Ovary (tissue), 9 donors: Measurements from ENCODE around the gene NUP210. TPM values are rescaled to one million over a fixed set of nuclear protein-coding genes. Genes with fewer than 3 reads are reported as not detected.

Source experiments
- DNase-seq, 5 donors: peaks; one replicate each; pipeline ENCODE4 v3.0.0-alpha.2; 2019 to 2020
- H3K27ac ChIP-seq, 2 donors: fragments of 200-600 bp; one replicate each; pipeline versions ENCODE4 v1.5.1 to v1.8.0; 2019 to 2022
- H3K27me3 ChIP-seq: fragments of 200-600 bp; one replicate; pipeline ENCODE4 v1.8.0; 2022
- H3K36me3 ChIP-seq: fragments of 200-600 bp; sonication (generic); one replicate; pipeline ENCODE4 v1.5.1; 2019
- H3K4me1 ChIP-seq: one replicate; pipeline ENCODE4 v1.8.1; 2013; ENCODE audit warnings: mild to moderate bottlenecking, moderate library complexity; ENCODE audit not compliant: insufficient read depth
- H3K4me3 ChIP-seq: fragments of 200-600 bp; sonication (generic); one replicate; pipeline ENCODE4 v1.5.1; 2017
- H3K9me3 ChIP-seq, 2 donors: fragments of 200-600 bp in 1 of 2; sonication (generic) in 1 of 2; one replicate each; pipeline versions ENCODE4 v1.5.1 to v1.8.1; 2013 to 2019; ENCODE audit warnings: mild to moderate bottlenecking in 1 of 2, moderate library complexity in 1 of 2
- CTCF ChIP-seq, 3 donors: fragments of 450-650 bp in 2 of 3; fragments of 200-600 bp in 1 of 3; IDR thresholded peaks; one replicate each; pipeline versions ENCODE4 v1.5.1 to v1.8.0; 2016 to 2022; ENCODE audit warnings: antibody characterized with exemption in 3 of 3, mild to moderate bottlenecking in 1 of 3
- EP300 ChIP-seq: sonication (generic); formaldehyde crosslinking; IDR thresholded peaks from one replicate; pipeline ENCODE4 v1.6.1; 2017; ENCODE audit warnings: antibody characterized with exemption
- POLR2A ChIP-seq: fragments of 450-650 bp; IDR thresholded peaks from one replicate; pipeline ENCODE4 v1.6.1; 2017; ENCODE audit warnings: antibody characterized with exemption, mild to moderate bottlenecking, moderate library complexity
- WGBS, 3 donors: extraction: QIAGEN DNeasy Blood & Tissue Kit in 1 of 3; methylation state at CpG; one replicate each; pipeline versions ENCODE4 v1.1.5 to v1.1.7; 2013 to 2017; 5-methylcytosine and 5-hydroxymethylcytosine counted together
- intact Hi-C, 4 donors: fragments of 100-400 bp; cut with DNase I; formaldehyde crosslinking; loops; one replicate each; pipeline versions ENCODE4 v1.11.0 to v1.15.1; 2022 to 2023
- polyA plus RNA-seq, 2 donors: library from polyadenylated mRNA; stranded (reverse); fragments of 200-250 nt in 1 of 2; fragments of 350-450 nt in 1 of 2; fragmentation: Illumina TruSeq in 1 of 2; extraction: RNeasy Lipid Tissue Mini Kit (QIAGEN cat#74804) in 1 of 2; gene quantifications; one replicate each; pipeline ENCODE4 v1.2.3, GENCODE V29; 2013 to 2014
- total RNA-seq, 7 donors: library from RNA; depleted of rRNA in 2 of 7; stranded (reverse); fragments of >200 nt in 2 of 7; fragmentation: NEBNext Ultra II Directional in 3 of 7; extraction: Animal tissue kit (Norgen Biotek cat#: 25700) in 3 of 7; gene quantifications; one replicate each; pipeline versions ENCODE4 v1.1.0 to v1.2.4, GENCODE V29; 2016 to 2023
- donor health status: DM: no; HTN: no; CAD: no; lungs with moderate emphysema.
- donor health status: DM: no; HTN: no; CAD: no.
- donor health status: Bipolar disorder and iron deficiency.
- donor health status: DM: yes; HTN: yes; CAD: no.
- donor health status: DM: no; HTN: no; CAD: no.
- donor health status: DM: yes; HTN: yes; CAD: no.

Gene NUP210
- total and polyA plus RNA-seq, 9 donors: 1.4 to 5.8 (median 3.2) TPM

GRCh38 chr3:13274125-13274524 is 146.0 kb downstream of the NUP210 start:
- WGBS, 3 donors: 60 to 72% (median 68%) methylated on average over 13 of the region's 13 CpGs
- TF ChIP-seq CTCF (IDR thresholded peaks at IDR 0.05): no peak
- H3K4me1 ChIP-seq: no peaks in the 10 kb centered on the region
- DNase-seq: no peak
- H3K27ac ChIP-seq: no peak overlapping the region
- no peaks in the 10 kb centered on the region for H3K9me3 ChIP-seq
- no peak overlapping the region for H3K4me3 ChIP-seq
- no peaks in the 10 kb centered on the region for H3K27me3 ChIP-seq
- no peaks in the 10 kb centered on the region for H3K36me3 ChIP-seq
- intact Hi-C loops: no loop called here

DNA sequence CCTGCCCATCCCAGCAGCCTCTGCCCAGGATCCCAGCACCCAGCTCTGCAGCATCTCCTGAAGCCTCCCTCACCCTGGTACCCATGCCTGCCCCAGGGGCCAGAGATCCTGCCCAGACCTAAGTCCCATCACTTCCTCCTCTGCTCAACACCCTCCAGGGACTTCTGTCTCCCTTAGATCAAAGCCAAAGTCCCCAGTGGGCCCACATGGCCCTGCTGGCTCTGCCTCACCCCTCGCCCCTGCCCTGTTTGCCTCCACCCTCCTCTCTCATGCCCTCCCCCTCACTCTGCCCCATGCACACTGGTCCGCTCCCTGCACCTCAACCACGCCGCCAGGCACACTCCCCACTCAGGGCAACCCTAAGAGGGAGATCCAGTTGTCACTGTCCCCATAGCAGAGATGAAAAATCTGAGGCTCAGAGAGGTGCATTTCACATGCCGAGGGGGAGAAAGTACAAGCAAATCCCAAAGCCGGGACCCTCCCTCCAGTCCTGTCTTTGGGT is 146.5 kb downstream of the NUP210 start:
- 76 to 87% (median 83%) methylated on average over 6 of the region's 6 CpGs for WGBS, 3 donors
- intact Hi-C loops: no loop called here
- no peaks in the 10 kb centered on the region for H3K27me3 ChIP-seq
- H3K4me3 ChIP-seq: no peak overlapping the region
- H3K27ac ChIP-seq: no peak overlapping the region
- DNase-seq: no peak
- no peaks in the 10 kb centered on the region for H3K4me1 ChIP-seq
- no peak for TF ChIP-seq EP300
- H3K36me3 ChIP-seq: no peaks in the 10 kb centered on the region
- H3K9me3 ChIP-seq: no peaks in the 10 kb centered on the region

DNA sequence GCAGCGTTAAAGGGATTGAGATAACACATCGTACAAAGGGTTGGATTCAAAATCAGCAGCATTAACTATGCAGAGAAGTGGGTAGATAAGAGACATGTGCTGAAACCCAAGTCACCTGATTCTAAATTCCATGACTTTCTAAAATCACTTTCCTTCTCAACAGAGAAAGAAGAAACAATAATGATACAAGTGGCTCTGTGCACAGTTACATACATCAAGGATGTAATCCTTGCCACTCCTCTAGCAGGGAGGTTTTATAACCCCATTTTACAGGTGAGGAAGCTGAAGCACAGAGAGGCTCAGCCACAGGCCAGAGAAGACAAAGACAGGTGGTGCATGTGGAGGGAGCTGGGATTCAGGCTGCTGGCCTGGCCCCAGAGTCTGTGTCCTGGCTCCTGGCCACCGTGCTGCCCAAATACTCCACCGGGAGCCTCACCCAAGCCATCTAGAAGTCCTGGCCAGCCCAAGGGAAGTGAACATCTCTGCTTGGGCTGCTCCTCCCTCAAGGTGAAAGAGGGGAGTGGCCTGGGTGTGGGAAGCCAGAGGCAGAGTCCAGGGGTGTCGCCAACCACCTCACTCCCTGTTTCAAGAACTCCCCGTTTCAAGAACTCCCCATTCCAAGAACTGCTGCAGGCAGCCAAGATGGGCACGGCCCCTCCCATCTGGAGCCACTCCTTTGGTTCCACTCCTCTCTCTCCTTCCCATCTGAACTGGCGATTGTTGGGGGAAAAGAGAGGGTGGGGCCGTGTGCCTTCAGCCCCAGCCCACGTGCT is 147.1 kb downstream of the NUP210 start:
- Histone ChIP-seq H3K27ac (no peak overlapping the region), H3K4me1 (no peaks in the 10 kb centered on the region), H3K36me3 (no peaks in the 10 kb centered on the region), H3K27me3 (no peaks in the 10 kb centered on the region), H3K4me3 (no peak overlapping the region), H3K9me3 (no peaks in the 10 kb centered on the region)
- WGBS, 3 donors: 55 to 69% (median 67%) methylated on average over 10 of the region's 10 CpGs
- no peak for TF ChIP-seq CTCF (IDR thresholded peaks at IDR 0.05)
- TF ChIP-seq POLR2A: no peak
- TF ChIP-seq EP300: no peak
- intact Hi-C loops: no loop called here
- no peak for DNase-seq

- 91 to 93% (median 92%) methylated on average over 5 of the region's 5 CpGs for WGBS, 3 donors
- Histone ChIP-seq H3K27me3 (no peaks in the 10 kb centered on the region), H3K9me3 (no peaks in the 10 kb centered on the region), H3K27ac (no peak overlapping the region), H3K36me3 (no peaks in the 10 kb centered on the region), H3K4me1 (no peaks in the 10 kb centered on the region), H3K4me3 (no peak overlapping the region)
- no peak for DNase-seq
- no peak for TF ChIP-seq CTCF (IDR thresholded peaks at IDR 0.05)
- TF ChIP-seq EP300: no peak
- no peak for TF ChIP-seq POLR2A
- intact Hi-C loops: no loop called here
Measured at GRCh38 chr3:13269711-13270378, 150.3 kb downstream of the NUP210 start.

DNA sequence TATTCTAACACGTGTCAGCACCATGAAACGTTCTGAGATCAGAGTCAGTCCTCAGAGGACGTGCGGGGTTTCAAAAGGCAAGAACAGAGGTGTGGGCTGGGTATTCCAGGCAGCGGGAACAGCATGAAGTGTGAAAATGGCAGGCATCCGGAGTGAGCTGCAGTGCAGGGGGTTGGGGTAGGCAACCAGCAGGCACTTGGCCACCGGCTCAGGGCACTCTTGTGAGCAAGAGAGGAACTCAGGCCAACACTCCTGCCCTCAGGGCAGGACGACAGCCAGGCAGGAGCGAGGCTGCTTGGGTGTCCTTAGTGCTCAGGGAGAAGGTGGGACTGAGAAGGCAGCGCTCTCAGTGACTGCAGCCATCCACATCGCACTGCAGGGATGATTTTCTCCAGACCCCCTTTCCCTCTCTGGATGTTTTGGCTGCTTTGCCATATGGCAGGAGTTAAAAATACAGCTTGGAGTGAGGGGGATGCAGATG is 151.1 kb downstream of the NUP210 start:
- no peak for DNase-seq
- no peaks in the 10 kb centered on the region for H3K4me1 ChIP-seq
- no peaks in the 10 kb centered on the region for H3K9me3 ChIP-seq
- intact Hi-C loops: no loop called here
- no peak overlapping the region for H3K4me3 ChIP-seq
- no peak overlapping the region for H3K27ac ChIP-seq
- no peaks in the 10 kb centered on the region for H3K36me3 ChIP-seq
- H3K27me3 ChIP-seq: no peaks in the 10 kb centered on the region
- no peak for TF ChIP-seq EP300
- no peak for TF ChIP-seq POLR2A
- no peak for TF ChIP-seq CTCF (IDR thresholded peaks at IDR 0.05)
- WGBS, 3 donors: 43 to 57% (median 47%) methylated on average over 11 of the region's 11 CpGs
